Stimulated activated CD8-positive, alpha-beta memory T cell treated with anti-CD3 and anti-CD28 coated beads, Interleukin-12 subunit alpha, Interleukin-12 subunit beta, amount 100 ng/mL, for 24 hours (primary cell): Measurements from ENCODE around the gene DEFB132.
A peak's percentile ranks its signal among the peaks of the same experiment; 100 is the strongest.

Experiments used
- DNase-seq: peaks from one replicate; pipeline ENCODE4 v3.0.0-alpha.2; 2020; ENCODE audit errors: extremely low read depth

DEFB132 gene

GRCh38 chr20:263701-264100 is 6.2 kb downstream of the DEFB132 start:
- no peak for DNase-seq

GRCh38 chr20:266596-267562 is 9.4 kb downstream of the DEFB132 start:
- DNase-seq, result peak; percentile 77

- DNase-seq, result no peak
Observed at GRCh38 chr20:270517-270916, 13.0 kb downstream of the DEFB132 start.

- no peak for DNase-seq
Observed at GRCh38 chr20:271069-271468, 13.5 kb downstream of the DEFB132 start.

- DNase-seq, result no peak
Observed at GRCh38 chr20:271528-271927, 14.0 kb downstream of the DEFB132 start.

GRCh38 chr20:272718-273117 is 15.2 kb downstream of the DEFB132 start:
- no peak for DNase-seq

- DNase-seq, result no peak
Observed at GRCh38 chr20:273884-274283, 16.4 kb downstream of the DEFB132 start.

GRCh38 chr20:275791-276190 is 18.3 kb downstream of the DEFB132 start:
- no peak for DNase-seq

GRCh38 chr20:276620-277495 is 19.3 kb downstream of the DEFB132 start:
- DNase-seq, result no peak

- DNase-seq, result no peak
Observed at GRCh38 chr20:277496-277781, 19.9 kb downstream of the DEFB132 start.

- no peak for DNase-seq
Observed at GRCh38 chr20:278181-278580, 20.7 kb downstream of the DEFB132 start.

- no peak for DNase-seq
Observed at GRCh38 chr20:278607-279571, 21.4 kb downstream of the DEFB132 start.

- no peak for DNase-seq
Observed at GRCh38 chr20:284172-284571, 26.6 kb downstream of the DEFB132 start.

- DNase-seq, result no peak
Observed at GRCh38 chr20:286508-286907, 29.0 kb downstream of the DEFB132 start.

- no peak for DNase-seq
Observed at GRCh38 chr20:288956-289692, 31.6 kb downstream of the DEFB132 start.

GRCh38 chr20:289693-290083 is 32.2 kb downstream of the DEFB132 start:
- DNase-seq, result no peak

GRCh38 chr20:290084-290831 is 32.7 kb downstream of the DEFB132 start, which contains the start of gene C20orf96:
TSS of gene C20orf96 (minus strand) at chr20:290750. CDS start at chr20:290610, 140 bp downstream.
- peak; percentile 72 for DNase-seq

GRCh38 chr20:294602-295001 is 37.1 kb downstream of the DEFB132 start:
- no peak for DNase-seq

GRCh38 chr20:295804-296203 is 38.3 kb downstream of the DEFB132 start:
- no peak for DNase-seq
